Gastroesophageal sphincter (tissue), 4 donors: Measurements from ENCODE around the gene WNK3. TPM values are rescaled to one million over a fixed set of nuclear protein-coding genes. Genes with fewer than 3 reads are reported as not detected.

Experiments used
- ATAC-seq: fragments of 150-250 bp; one replicate; pipeline ENCODE4 v1.9.1; 2016; ENCODE audit warnings: mild to moderate bottlenecking, moderate library complexity
- H3K27ac ChIP-seq, 4 donors: fragments of 200-600 bp; sonication (generic) in 3 of 4; 1 replicate in 3 of 4; 2 replicates in 1 of 4; pipeline ENCODE4 v1.5.1; 2016 to 2019
- H3K27me3 ChIP-seq: fragments of 200-600 bp; sonication (generic); one replicate; pipeline ENCODE4 v1.5.1; 2019
- H3K36me3 ChIP-seq, 2 donors: fragments of 200-600 bp; sonication (generic); one replicate each; pipeline ENCODE4 v1.5.1; 2019; ENCODE audit warnings: control low read depth in 1 of 2
- H3K4me1 ChIP-seq, 3 donors: fragments of 200-600 bp; sonication (generic); 1 replicate in 2 of 3; 2 replicates in 1 of 3; pipeline ENCODE4 v1.5.1; 2016 to 2019; ENCODE audit warnings: control low read depth in 2 of 3
- H3K4me3 ChIP-seq, 2 donors: fragments of 200-600 bp; sonication (generic); one replicate each; pipeline ENCODE4 v1.5.1; 2019; ENCODE audit warnings: mild to moderate bottlenecking in 1 of 2, moderate library complexity in 1 of 2
- H3K9me3 ChIP-seq, 3 donors: fragments of 200-600 bp; sonication (generic); one replicate each; pipeline ENCODE4 v1.5.1; 2017 to 2019; ENCODE audit warnings: control low read depth in 2 of 3
- CTCF ChIP-seq, 4 experiments: fragments of 200-600 bp in 2 of 4; fragments of 450-650 bp in 2 of 4; sonication (generic) in 1 of 4; IDR thresholded peaks; one replicate each; pipeline ENCODE4 v1.5.1; 2017 to 2019; ENCODE audit warnings: antibody characterized with exemption in 4 of 4, mild to moderate bottlenecking in 2 of 4, moderate library complexity in 2 of 4
- EP300 ChIP-seq: sonication (generic); formaldehyde crosslinking; IDR thresholded peaks from one replicate; pipeline ENCODE4 v1.6.1; 2017; ENCODE audit warnings: antibody characterized with exemption, mild to moderate bottlenecking
- POLR2A ChIP-seq, 2 donors: fragments of 450-650 bp; IDR thresholded peaks; one replicate each; pipeline ENCODE4 v1.6.1; 2017; ENCODE audit warnings: antibody characterized with exemption in 2 of 2, mild to moderate bottlenecking in 2 of 2, moderate library complexity in 1 of 2
- POLR2AphosphoS5 ChIP-seq: sonication (generic); formaldehyde crosslinking; IDR thresholded peaks from one replicate; pipeline ENCODE4 v1.6.1; 2017; ENCODE audit warnings: antibody characterized with exemption
- WGBS, 2 donors: methylation state at CpG; one replicate each; pipeline ENCODE4 v1.1.5; 2018; ENCODE audit warnings: low coverage in 1 of 2; 5-methylcytosine and 5-hydroxymethylcytosine counted together
- total RNA-seq, 4 donors: library from RNA; depleted of rRNA; stranded (reverse); fragments of >200 nt; gene quantifications; one replicate each; pipeline ENCODE4 v1.1.0, GENCODE V29; 2016

Gene WNK3
- total RNA-seq, 4 donors from 2014 or later = 1.9 to 4.3 (median 3.0) TPM

GRCh38 chrX:54248309-54248708 lies 109.5 kb downstream of the WNK3 start:
- H3K27me3 ChIP-seq = no peaks in the 10 kb centered on the region
- no peak for ATAC-seq
- H3K9me3 ChIP-seq = no peaks in the 10 kb centered on the region
- H3K27ac ChIP-seq = no peak overlapping the region
- 15 to 50% methylated on average over 1 of the region's 1 CpG for WGBS, 2 donors
- H3K4me1 ChIP-seq = no peaks in the 10 kb centered on the region
- no peak overlapping the region for H3K4me3 ChIP-seq
- TF ChIP-seq POLR2AphosphoS5 (no peak), CTCF (IDR thresholded peaks at IDR 0.05) (peak in 3 of 4 experiments; percentile 6 to 20 (median 16))
- no peaks in the 10 kb centered on the region for H3K36me3 ChIP-seq

- Histone ChIP-seq H3K27me3 (no peaks in the 10 kb centered on the region), H3K36me3 (no peaks in the 10 kb centered on the region), H3K4me1 (no peaks in the 10 kb centered on the region), H3K9me3 (no peaks in the 10 kb centered on the region), H3K27ac (no peak overlapping the region), H3K4me3 (no peak overlapping the region)
- no peak for TF ChIP-seq POLR2AphosphoS5
- TF ChIP-seq EP300 = no peak
- TF ChIP-seq CTCF (IDR thresholded peaks at IDR 0.05) = no peak
- TF ChIP-seq POLR2A (IDR thresholded peaks at IDR 0.05) = no peak
- no peak for ATAC-seq
Observed at GRCh38 chrX:54246866-54247265, 111.0 kb downstream of the WNK3 start.

DNA sequence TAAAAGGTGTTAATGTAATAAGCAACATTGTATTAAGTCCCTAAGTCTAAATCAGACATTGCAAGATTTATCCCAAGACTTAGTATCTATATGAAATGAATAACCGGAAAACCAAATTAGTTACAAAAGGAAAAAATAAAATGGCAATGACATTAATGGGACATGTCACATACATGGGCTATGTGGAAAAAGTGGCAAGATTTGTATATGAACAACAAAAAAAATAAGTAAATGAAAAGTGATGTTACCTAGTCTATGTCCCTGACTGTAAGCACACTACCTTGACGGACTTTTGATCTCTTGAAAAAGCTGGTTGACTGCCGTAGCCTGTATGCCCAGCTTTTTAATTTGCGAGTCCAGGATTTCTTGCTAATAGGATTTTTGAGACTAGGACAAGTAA lies 119.3 kb downstream of the WNK3 start:
- H3K27me3 ChIP-seq = no peaks in the 10 kb centered on the region
- H3K36me3 ChIP-seq = no peaks in the 10 kb centered on the region
- 83 to 95% methylated on average over 2 to 4 of the region's 4 CpGs for WGBS, 2 donors
- no peaks in the 10 kb centered on the region for H3K9me3 ChIP-seq
- no peak for TF ChIP-seq EP300
- no peak for TF ChIP-seq POLR2A (IDR thresholded peaks at IDR 0.05)
- no peak for TF ChIP-seq POLR2AphosphoS5
- TF ChIP-seq CTCF (IDR thresholded peaks at IDR 0.05) = no peak
- no peak overlapping the region for H3K4me3 ChIP-seq
- ATAC-seq = no peak
- H3K27ac ChIP-seq = no peak overlapping the region
- no peaks in the 10 kb centered on the region for H3K4me1 ChIP-seq

- no peak for ATAC-seq
- H3K4me3 ChIP-seq = no peak overlapping the region
- H3K36me3 ChIP-seq = no peaks in the 10 kb centered on the region
- no peak for TF ChIP-seq EP300
- no peak for TF ChIP-seq CTCF (IDR thresholded peaks at IDR 0.05)
- no peak for TF ChIP-seq POLR2A (IDR thresholded peaks at IDR 0.05)
- no peak for TF ChIP-seq POLR2AphosphoS5
- H3K4me1 ChIP-seq = no peaks in the 10 kb centered on the region
- no peaks in the 10 kb centered on the region for H3K9me3 ChIP-seq
- H3K27me3 ChIP-seq = no peaks in the 10 kb centered on the region
- 57 to 81% methylated on average over 3 to 4 of the region's 4 CpGs for WGBS, 2 donors
- H3K27ac ChIP-seq = no peak overlapping the region
Observed at GRCh38 chrX:54237014-54237413, 120.8 kb downstream of the WNK3 start.

GRCh38 chrX:54230435-54231148 lies 127.3 kb downstream of the WNK3 start:
- WGBS, 2 donors = 25 to 68% methylated on average over 2 to 4 of the region's 4 CpGs
- H3K4me1 ChIP-seq = no peaks in the 10 kb centered on the region
- TF ChIP-seq CTCF (IDR thresholded peaks at IDR 0.05) (no peak), POLR2A (IDR thresholded peaks at IDR 0.05) (no peak), EP300 (no peak), POLR2AphosphoS5 (no peak)
- no peaks in the 10 kb centered on the region for H3K27me3 ChIP-seq
- no peak overlapping the region for H3K4me3 ChIP-seq
- H3K36me3 ChIP-seq = no peaks in the 10 kb centered on the region
- no peak overlapping the region for H3K27ac ChIP-seq
- ATAC-seq = peak; percentile 61
- H3K9me3 ChIP-seq = no peaks in the 10 kb centered on the region
